ENCODE results near the gene TFF2.

TFF2 gene

GRCh38 chr21:42365770-42366169, 15.0 kb upstream of the TFF2 start:
- Histone ChIP-seq H3K27me3 (ENCODE audit: control insufficient read depth, insufficient read depth, low read length) (no peaks in the 10 kb centered on the region), H3K4me1 (no peaks in the 10 kb centered on the region), H3K4me2 (ENCODE audit: low read length) (no peak overlapping the region), H3K27ac (no peak overlapping the region), H2AFZ (no peak overlapping the region), H3K9me3 (ENCODE audit: control insufficient read depth, low read length) (no peaks in the 10 kb centered on the region), H3K79me2 (no peaks in the 10 kb centered on the region), H3K4me3 (ENCODE audit: low read depth, low read length) (no peak overlapping the region), H3K36me3 (ENCODE audit: control insufficient read depth, insufficient read depth, low read length) (no peaks in the 10 kb centered on the region), H3K9ac (no peak overlapping the region)
- no peak for TF ChIP-seq CTCF (IDR thresholded peaks at IDR 0.05)

- Histone ChIP-seq H3K79me2 (no peaks in the 10 kb centered on the region), H3K9me3 (ENCODE audit: control insufficient read depth, low read length) (no peaks in the 10 kb centered on the region), H3K4me3 (ENCODE audit: low read depth, low read length) (no peak overlapping the region), H3K36me3 (ENCODE audit: control insufficient read depth, insufficient read depth, low read length) (no peaks in the 10 kb centered on the region), H3K27ac (no peak overlapping the region), H2AFZ (no peak overlapping the region), H3K27me3 (ENCODE audit: control insufficient read depth, insufficient read depth, low read length) (no peaks in the 10 kb centered on the region), H3K4me2 (ENCODE audit: low read length) (no peak overlapping the region), H3K9ac (no peak overlapping the region), H3K4me1 (no peaks in the 10 kb centered on the region)
- TF ChIP-seq CTCF (IDR thresholded peaks at IDR 0.05) = no peak
Observed at GRCh38 chr21:42364304-42364865, 13.6 kb upstream of the TFF2 start.

- no peaks in the 10 kb centered on the region for H3K36me3 ChIP-seq (ENCODE audit: control insufficient read depth, insufficient read depth, low read length)
- H3K4me3 ChIP-seq (ENCODE audit: low read depth, low read length) = no peak overlapping the region
- H3K9me3 ChIP-seq (ENCODE audit: control insufficient read depth, low read length) = no peaks in the 10 kb centered on the region
- no peak overlapping the region for H3K4me2 ChIP-seq (ENCODE audit: low read length)
- no peaks in the 10 kb centered on the region for H3K79me2 ChIP-seq
- no peaks in the 10 kb centered on the region for H3K27me3 ChIP-seq (ENCODE audit: control insufficient read depth, insufficient read depth, low read length)
- no peak overlapping the region for H3K27ac ChIP-seq
- TF ChIP-seq CTCF (IDR thresholded peaks at IDR 0.05) = no peak
- H3K4me1 ChIP-seq = no peaks in the 10 kb centered on the region
- H3K9ac ChIP-seq = no peak overlapping the region
- H2AFZ ChIP-seq = no peak overlapping the region
Observed at GRCh38 chr21:42363312-42363711, 12.5 kb upstream of the TFF2 start.

GRCh38 chr21:42362700-42363099, 11.9 kb upstream of the TFF2 start:
- no peaks in the 10 kb centered on the region for H3K79me2 ChIP-seq
- no peaks in the 10 kb centered on the region for H3K4me1 ChIP-seq
- H2AFZ ChIP-seq = no peak overlapping the region
- H3K9me3 ChIP-seq (ENCODE audit: control insufficient read depth, low read length) = no peaks in the 10 kb centered on the region
- TF ChIP-seq CTCF (IDR thresholded peaks at IDR 0.05) = no peak
- H3K4me2 ChIP-seq (ENCODE audit: low read length) = no peak overlapping the region
- H3K27ac ChIP-seq = no peak overlapping the region
- no peak overlapping the region for H3K4me3 ChIP-seq (ENCODE audit: low read depth, low read length)
- H3K9ac ChIP-seq = no peak overlapping the region
- H3K36me3 ChIP-seq (ENCODE audit: control insufficient read depth, insufficient read depth, low read length) = no peaks in the 10 kb centered on the region
- H3K27me3 ChIP-seq (ENCODE audit: control insufficient read depth, insufficient read depth, low read length) = no peaks in the 10 kb centered on the region

- H3K36me3 ChIP-seq (ENCODE audit: control insufficient read depth, insufficient read depth, low read length) = no peaks in the 10 kb centered on the region
- H3K79me2 ChIP-seq = no peaks in the 10 kb centered on the region
- H3K27me3 ChIP-seq (ENCODE audit: control insufficient read depth, insufficient read depth, low read length) = no peaks in the 10 kb centered on the region
- H3K9me3 ChIP-seq (ENCODE audit: control insufficient read depth, low read length) = no peaks in the 10 kb centered on the region
- H2AFZ ChIP-seq = no peak overlapping the region
- no peaks in the 10 kb centered on the region for H3K4me1 ChIP-seq
- H3K9ac ChIP-seq = no peak overlapping the region
- TF ChIP-seq CTCF (IDR thresholded peaks at IDR 0.05) = no peak
- no peak overlapping the region for H3K4me2 ChIP-seq (ENCODE audit: low read length)
- no peak overlapping the region for H3K4me3 ChIP-seq (ENCODE audit: low read depth, low read length)
- H3K27ac ChIP-seq = no peak overlapping the region
Observed at GRCh38 chr21:42362198-42362597, 11.4 kb upstream of the TFF2 start.
